ENCODE data around the gene TECPR1. TPM values are rescaled to one million over a fixed set of nuclear protein-coding genes. Genes with fewer than 3 reads are reported as not detected.

Gene TECPR1
- total RNA-seq, 4 donors from 2014 or later, result 16.0 to 59.6 (median 33.9) TPM

GRCh38 chr7:98175260-98175940 is 76.6 kb downstream of the TECPR1 start:
- Histone ChIP-seq H3K9me3 (no peaks in the 10 kb centered on the region), H3K27ac (peak overlapping the region; percentile 89 to 95 (median 90)), H3K36me3 (peaks cover 0 to 17% of the 10 kb centered on the region in 2 donors), H3K4me3 (no peak overlapping the region), H3K4me1 (peaks cover 52% of the 10 kb centered on the region in 2 donors), H3K27me3 (no peaks in the 10 kb centered on the region)
- TF ChIP-seq CTCF (IDR thresholded peaks at IDR 0.05 in 4 of 5, conservative IDR thresholded peaks at IDR 0.05 in 1 of 5) (no peak), POLR2A (IDR thresholded peaks at IDR 0.05) (no peak)
- DNase-seq (no peak), ATAC-seq (no peak)
- intact Hi-C loops (cut with DNase I; ENCODE audit: low total_unique reads) (no loop called here), in situ Hi-C loops (cut with MboI; ENCODE audit: low sequenced_read_pairs in 4 of 4) (loop anchor here in 1 of 4 donors (10.0 kb wide), 1 partner anchor 109 kb away; the partner anchor contains the start of gene BRI3)

GRCh38 chr7:98174334-98175259 is 77.4 kb downstream of the TECPR1 start:
- in situ Hi-C loops (cut with MboI; ENCODE audit: low sequenced_read_pairs in 4 of 4) (loop anchor here in 2 of 4 donors (10.0 to 25.0 kb wide), 2 partner anchors 110 to 162 kb away; partner anchors contain the start of gene BRI3 (in 1 of the 2)), intact Hi-C loops (cut with DNase I; ENCODE audit: low total_unique reads) (loop anchor here (1.0 kb wide), 1 partner anchor 111 kb away; no protein-coding TSS in a partner anchor)
- TF ChIP-seq POLR2A (IDR thresholded peaks at IDR 0.05), result peak in 1 of 2 donors; percentile 58
- TF ChIP-seq CTCF (IDR thresholded peaks at IDR 0.05 in 4 of 5, conservative IDR thresholded peaks at IDR 0.05 in 1 of 5), result no peak
- ATAC-seq, result peak; percentile 73 to 74
- Histone ChIP-seq H3K27ac (peak overlapping the region; percentile 89 to 95 (median 90)), H3K4me1 (peaks cover 60% of the 10 kb centered on the region in 2 donors), H3K4me3 (no peak overlapping the region), H3K36me3 (peaks cover 0 to 17% of the 10 kb centered on the region in 2 donors), H3K9me3 (no peaks in the 10 kb centered on the region), H3K27me3 (no peaks in the 10 kb centered on the region)
- DNase-seq, result peak; percentile 97 to 98

GRCh38 chr7:98171449-98171848 is 80.6 kb downstream of the TECPR1 start:
- peaks cover 48 to 52% of the 10 kb centered on the region in 2 donors for H3K4me1 ChIP-seq
- H3K27ac ChIP-seq, result peak overlapping the region in 3 of 4 donors; percentile 69 to 90 (median 89)
- intact Hi-C loops (cut with DNase I; ENCODE audit: low total_unique reads), result no loop called here
- no peak for ATAC-seq
- no peaks in the 10 kb centered on the region for H3K27me3 ChIP-seq
- H3K36me3 ChIP-seq, result peaks cover 0 to 17% of the 10 kb centered on the region in 2 donors
- H3K9me3 ChIP-seq, result no peaks in the 10 kb centered on the region
- DNase-seq, result no peak
- in situ Hi-C loops (cut with MboI; ENCODE audit: low sequenced_read_pairs in 4 of 4), result loop anchor here in 2 of 4 donors (10.0 to 25.0 kb wide), 2 partner anchors 113 to 159 kb away; partner anchors contain the start of gene BRI3 (in 1 of the 2)
- no peak for TF ChIP-seq POLR2A (IDR thresholded peaks at IDR 0.05)
- no peak overlapping the region for H3K4me3 ChIP-seq

- intact Hi-C loops (cut with DNase I; ENCODE audit: low total_unique reads), result no loop called here
- no peaks in the 10 kb centered on the region for H3K27me3 ChIP-seq
- H3K9me3 ChIP-seq, result no peaks in the 10 kb centered on the region
- peak overlapping the region; percentile 56 to 90 (median 79) for H3K27ac ChIP-seq
- in situ Hi-C loops (cut with MboI; ENCODE audit: low sequenced_read_pairs in 4 of 4), result loop anchor here in 2 of 4 donors (10.0 to 25.0 kb wide), 2 partner anchors 114 to 159 kb away; partner anchors contain the start of gene BRI3 (in 1 of the 2)
- ATAC-seq (no peak), DNase-seq (no peak)
- peaks cover 47 to 48% of the 10 kb centered on the region in 2 donors for H3K4me1 ChIP-seq
- no peak overlapping the region for H3K4me3 ChIP-seq
- H3K36me3 ChIP-seq, result peaks cover 0 to 17% of the 10 kb centered on the region in 2 donors
- no peak for TF ChIP-seq POLR2A (IDR thresholded peaks at IDR 0.05)
- no peak for TF ChIP-seq CTCF (IDR thresholded peaks at IDR 0.05 in 4 of 5, conservative IDR thresholded peaks at IDR 0.05 in 1 of 5)
Measured at GRCh38 chr7:98170966-98171365, 81.1 kb downstream of the TECPR1 start.
